Panc1 (cell line): Measurements from ENCODE around the gene RPRD1B. TPM values are rescaled to one million over a fixed set of nuclear protein-coding genes. Genes with fewer than 3 reads are reported as not detected.

Experiments used
- ATAC-seq: fragments of 200-7000 bp; cut with Tn5 transposase; 2 replicates; pipeline ENCODE4 v1.9.1; 2020; ENCODE audit warnings: mild to moderate bottlenecking, moderate library complexity
- BruUV-seq: library from RNA; stranded (reverse); fragments of 400-500 nt; replicated peaks from 2 replicates; lab custom pipeline; 2021; lab: Mats Ljungman, UMichigan
- CTCF ChIA-PET: fragments of 300-600 bp; sonication (Branson Sonifier 250); formaldehyde crosslinking; loops from one replicate; lab custom pipeline; 2022; ENCODE audit warnings: antibody characterized with exemption; lab: Charles Lee
- POLR2A ChIA-PET: fragments of 300-600 bp; sonication (Branson Sonifier 250); formaldehyde crosslinking; loops from one replicate; lab custom pipeline; 2022; ENCODE audit warnings: antibody characterized with exemption; lab: Charles Lee
- DNase-seq: peaks from one replicate; pipeline ENCODE4 v3.0.0-alpha.2; 2010; ENCODE audit warnings: low read depth, low spot score
- H3K27ac ChIP-seq: 2 replicates; pipeline ENCODE4 v1.5.1; 2011; ENCODE audit warnings: mild to moderate bottlenecking, low read length, inconsistent platforms
- H3K27me3 ChIP-seq: fragments of 200-500 bp; sonication (Bioruptor generic); 2 replicates; pipeline ENCODE4 v1.6.0; 2014; ENCODE audit warnings: low read length, inconsistent platforms; ENCODE audit not compliant: control insufficient read depth, insufficient read depth
- H3K36me3 ChIP-seq: fragments of 200-500 bp; sonication (Bioruptor generic); 2 replicates; pipeline ENCODE4 v1.5.1; 2014; ENCODE audit warnings: inconsistent platforms, mild to moderate bottlenecking, low read length, moderate library complexity; ENCODE audit not compliant: control insufficient read depth, insufficient read depth
- H3K4me1 ChIP-seq: 2 replicates; pipeline ENCODE4 v1.5.1; 2011; ENCODE audit warnings: inconsistent platforms, mild to moderate bottlenecking, low read length, moderate library complexity; ENCODE audit not compliant: control insufficient read depth, insufficient read depth
- H3K4me3 ChIP-seq, 2 experiments: 2 replicates each; pipeline ENCODE4 v1.5.1; 2011 to 2012; ENCODE audit warnings: low read depth in 2 of 2, low read length in 2 of 2, mild to moderate bottlenecking in 2 of 2, inconsistent platforms in 1 of 2, moderate library complexity in 1 of 2
- H3K9me3 ChIP-seq: fragments of 200-500 bp; sonication (Bioruptor generic); 2 replicates; pipeline ENCODE4 v1.5.1; 2014; ENCODE audit warnings: low read depth, mild to moderate bottlenecking, inconsistent platforms, low read length, moderate library complexity; ENCODE audit not compliant: control insufficient read depth, insufficient read depth
- POLR2AphosphoS5 ChIP-seq: IDR thresholded peaks from 2 replicates; pipeline ENCODE4 v1.6.1; 2012; ENCODE audit warnings: mild to moderate bottlenecking, low read depth, low read length, moderate library complexity
- SIN3A ChIP-seq: IDR thresholded peaks from 2 replicates; pipeline ENCODE4 v1.6.1; 2012; ENCODE audit warnings: low read depth, mild to moderate bottlenecking, low read length, moderate library complexity, borderline replicate concordance; ENCODE audit not compliant: insufficient read depth
- TCF7L2 ChIP-seq: IDR thresholded peaks from 2 replicates; pipeline ENCODE4 v1.6.1; 2011; ENCODE audit warnings: mild to moderate bottlenecking, low read depth, low read length, inconsistent platforms
- in situ Hi-C: cut with HindIII; loops from 2 replicates; pipeline ENCODE4 v1.10.0; 2016; ENCODE audit warnings: low sequenced_read_pairs, low pct_unique_long_range_greater_than_20kb
- intact Hi-C: fragments of 100-400 bp; cut with micrococcal nuclease; formaldehyde crosslinking; loops from one replicate; pipeline ENCODE4 v1.10.0; 2022; ENCODE audit not compliant: unreplicated experiment
- total RNA-seq: library from RNA; stranded (reverse); gene quantifications from one replicate; pipeline ENCODE4 v1.2.1, GENCODE V29; 2021; ENCODE audit not compliant: unreplicated experiment
- TF ChIP-seq, protein P1 (sequence below), 2 experiments: IDR thresholded peaks; 2 replicates each; pipeline ENCODE4 v1.6.1; 2011 to 2012; ENCODE audit warnings: low read depth in 2 of 2, control low read depth in 1 of 2, low read length in 1 of 2, mild to moderate bottlenecking in 1 of 2, moderate library complexity in 1 of 2; ENCODE audit not compliant: insufficient read depth in 1 of 2
- TF ChIP-seq, protein P2 (sequence below): fragments of 450-650 bp; IDR thresholded peaks from 2 replicates; pipeline ENCODE4 v1.5.1; 2017; ENCODE audit warnings: mild to moderate bottlenecking

RPRD1B gene
- total RNA-seq, 1 experiment from 2014 or later = 33.6 TPM

DNA sequence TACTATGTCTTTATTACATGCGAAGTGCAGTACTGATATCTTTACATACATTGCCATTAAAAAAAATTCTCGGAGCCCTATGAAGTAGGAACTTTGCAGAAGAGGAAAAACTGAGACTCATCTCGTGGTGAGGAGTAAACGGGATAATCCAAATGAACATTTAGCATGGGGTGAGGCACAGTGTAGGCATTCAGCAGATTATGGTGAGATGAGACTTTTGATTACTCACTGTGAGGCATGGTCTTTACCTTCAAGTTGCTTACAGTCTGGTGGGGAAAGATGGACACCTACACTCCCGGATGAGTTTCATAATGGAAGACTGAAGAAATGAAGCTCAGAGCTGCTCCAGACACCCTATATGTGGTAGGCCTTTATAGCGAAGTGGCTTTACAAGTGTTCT lies 1.4 kb downstream of the RPRD1B start:
- peaks cover 28% of the 10 kb centered on the region for H3K4me1 ChIP-seq
- peak overlapping the region; percentile 94 for H3K4me3 ChIP-seq
- no peaks in the 10 kb centered on the region for H3K9me3 ChIP-seq
- ChIA-PET CTCF (no interaction called here), POLR2A (no interaction called here)
- no peak for TF ChIP-seq SIN3A
- TF ChIP-seq, protein P1, sequence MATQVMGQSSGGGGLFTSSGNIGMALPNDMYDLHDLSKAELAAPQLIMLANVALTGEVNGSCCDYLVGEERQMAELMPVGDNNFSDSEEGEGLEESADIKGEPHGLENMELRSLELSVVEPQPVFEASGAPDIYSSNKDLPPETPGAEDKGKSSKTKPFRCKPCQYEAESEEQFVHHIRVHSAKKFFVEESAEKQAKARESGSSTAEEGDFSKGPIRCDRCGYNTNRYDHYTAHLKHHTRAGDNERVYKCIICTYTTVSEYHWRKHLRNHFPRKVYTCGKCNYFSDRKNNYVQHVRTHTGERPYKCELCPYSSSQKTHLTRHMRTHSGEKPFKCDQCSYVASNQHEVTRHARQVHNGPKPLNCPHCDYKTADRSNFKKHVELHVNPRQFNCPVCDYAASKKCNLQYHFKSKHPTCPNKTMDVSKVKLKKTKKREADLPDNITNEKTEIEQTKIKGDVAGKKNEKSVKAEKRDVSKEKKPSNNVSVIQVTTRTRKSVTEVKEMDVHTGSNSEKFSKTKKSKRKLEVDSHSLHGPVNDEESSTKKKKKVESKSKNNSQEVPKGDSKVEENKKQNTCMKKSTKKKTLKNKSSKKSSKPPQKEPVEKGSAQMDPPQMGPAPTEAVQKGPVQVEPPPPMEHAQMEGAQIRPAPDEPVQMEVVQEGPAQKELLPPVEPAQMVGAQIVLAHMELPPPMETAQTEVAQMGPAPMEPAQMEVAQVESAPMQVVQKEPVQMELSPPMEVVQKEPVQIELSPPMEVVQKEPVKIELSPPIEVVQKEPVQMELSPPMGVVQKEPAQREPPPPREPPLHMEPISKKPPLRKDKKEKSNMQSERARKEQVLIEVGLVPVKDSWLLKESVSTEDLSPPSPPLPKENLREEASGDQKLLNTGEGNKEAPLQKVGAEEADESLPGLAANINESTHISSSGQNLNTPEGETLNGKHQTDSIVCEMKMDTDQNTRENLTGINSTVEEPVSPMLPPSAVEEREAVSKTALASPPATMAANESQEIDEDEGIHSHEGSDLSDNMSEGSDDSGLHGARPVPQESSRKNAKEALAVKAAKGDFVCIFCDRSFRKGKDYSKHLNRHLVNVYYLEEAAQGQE (IDR thresholded peaks at IDR 0.05; ENCODE audit: insufficient read depth in 1 of 2, low read depth in 2 of 2, low read length in 1 of 2) = no peak
- TF ChIP-seq, protein P2, sequence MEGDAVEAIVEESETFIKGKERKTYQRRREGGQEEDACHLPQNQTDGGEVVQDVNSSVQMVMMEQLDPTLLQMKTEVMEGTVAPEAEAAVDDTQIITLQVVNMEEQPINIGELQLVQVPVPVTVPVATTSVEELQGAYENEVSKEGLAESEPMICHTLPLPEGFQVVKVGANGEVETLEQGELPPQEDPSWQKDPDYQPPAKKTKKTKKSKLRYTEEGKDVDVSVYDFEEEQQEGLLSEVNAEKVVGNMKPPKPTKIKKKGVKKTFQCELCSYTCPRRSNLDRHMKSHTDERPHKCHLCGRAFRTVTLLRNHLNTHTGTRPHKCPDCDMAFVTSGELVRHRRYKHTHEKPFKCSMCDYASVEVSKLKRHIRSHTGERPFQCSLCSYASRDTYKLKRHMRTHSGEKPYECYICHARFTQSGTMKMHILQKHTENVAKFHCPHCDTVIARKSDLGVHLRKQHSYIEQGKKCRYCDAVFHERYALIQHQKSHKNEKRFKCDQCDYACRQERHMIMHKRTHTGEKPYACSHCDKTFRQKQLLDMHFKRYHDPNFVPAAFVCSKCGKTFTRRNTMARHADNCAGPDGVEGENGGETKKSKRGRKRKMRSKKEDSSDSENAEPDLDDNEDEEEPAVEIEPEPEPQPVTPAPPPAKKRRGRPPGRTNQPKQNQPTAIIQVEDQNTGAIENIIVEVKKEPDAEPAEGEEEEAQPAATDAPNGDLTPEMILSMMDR = no peak
- TF ChIP-seq POLR2AphosphoS5 = no peak
- TF ChIP-seq TCF7L2 = no peak
- H3K27me3 ChIP-seq = no peaks in the 10 kb centered on the region
- in situ Hi-C loops (no loop called here), intact Hi-C loops (no loop called here)
- H3K36me3 ChIP-seq = peaks cover 8% of the 10 kb centered on the region
- no peak for DNase-seq
- no peak for ATAC-seq
- H3K27ac ChIP-seq = peak overlapping the region; percentile 93
- BruUV-seq = TSS peak; percentile 63

DNA sequence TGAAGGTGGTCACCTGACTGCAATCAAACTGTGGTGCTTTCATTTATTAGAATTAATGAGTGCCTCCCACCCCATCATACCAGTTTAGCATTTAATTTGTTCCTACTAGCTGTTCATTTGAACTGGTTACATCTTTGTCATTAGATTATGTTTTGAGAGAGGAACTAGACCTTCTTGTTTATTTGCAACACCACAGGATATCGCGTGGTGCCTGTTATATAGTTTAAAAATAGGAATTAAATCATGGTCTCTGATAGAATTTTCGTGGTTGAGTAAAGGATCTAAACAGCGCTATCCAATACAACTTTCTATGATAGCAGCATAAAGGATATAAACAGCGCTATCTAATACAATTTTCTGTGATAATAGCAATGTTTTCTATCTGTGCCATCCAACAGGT lies 2.8 kb downstream of the RPRD1B start:
- intact Hi-C loops (no loop called here), in situ Hi-C loops (no loop called here)
- no peak overlapping the region for H3K4me3 ChIP-seq
- H3K36me3 ChIP-seq = peaks cover 21% of the 10 kb centered on the region
- ATAC-seq (no peak), DNase-seq (no peak)
- ChIA-PET CTCF (no interaction called here), POLR2A (no interaction called here)
- no peaks in the 10 kb centered on the region for H3K27me3 ChIP-seq
- TF ChIP-seq SIN3A (no peak), TCF7L2 (no peak), POLR2AphosphoS5 (no peak)
- TF ChIP-seq, protein P1 (IDR thresholded peaks at IDR 0.05; ENCODE audit: insufficient read depth in 1 of 2, low read depth in 2 of 2, low read length in 1 of 2) = no peak
- TF ChIP-seq, protein P2 = no peak
- H3K4me1 ChIP-seq = peaks cover 28% of the 10 kb centered on the region
- no peak overlapping the region for H3K27ac ChIP-seq
- no peaks in the 10 kb centered on the region for H3K9me3 ChIP-seq
- BruUV-seq = no TSS peak
